B cell (primary cell): ENCODE results near the gene CD209. TPM values are rescaled to one million over a fixed set of nuclear protein-coding genes. Genes with fewer than 3 reads are reported as not detected.

Experiments
- ATAC-seq: fragments of 200-7000 bp; cut with Tn5 transposase; one replicate; pipeline ENCODE4 v1.10.0; 2021; ENCODE audit warnings: low read depth, mild to moderate bottlenecking, moderate number of reproducible peaks, moderate library complexity
- CTCF ChIA-PET: fragments of 350-600 bp; sonication (Branson Sonifier 250); formaldehyde crosslinking; loops from one replicate; lab custom pipeline; 2021; ENCODE audit warnings: antibody characterized with exemption, inconsistent platforms; lab: Charles Lee
- POLR2A ChIA-PET: fragments of 350-600 bp; sonication (Branson Sonifier 250); formaldehyde crosslinking; loops from one replicate; lab custom pipeline; 2021; ENCODE audit warnings: antibody characterized with exemption; lab: Charles Lee
- DNase-seq: peaks from one replicate; pipeline ENCODE4 v3.0.0; 2013
- H2AFZ ChIP-seq: 2 replicates; pipeline ENCODE4 v1.6.1; 2012; ENCODE audit warnings: mild to moderate bottlenecking, low read depth, low read length; ENCODE audit not compliant: insufficient read depth, poor library complexity, severe bottlenecking
- H3K27ac ChIP-seq, 2 donors: 1 replicate in 1 of 2; 2 replicates in 1 of 2; pipeline ENCODE4 v1.5.1; 2012 to 2013; ENCODE audit warnings: low read length in 2 of 2, mild to moderate bottlenecking in 2 of 2, moderate library complexity in 1 of 2
- H3K27me3 ChIP-seq, 4 experiments: fragments of 200-600 bp in 1 of 4; sonication (generic) in 1 of 4; replicated peaks in 1 of 4; 1 replicate in 2 of 4; 2 replicates in 2 of 4; pipeline versions ENCODE4 v1.6.1 to v1.7.0; 2013 to 2016; ENCODE audit warnings: low read length in 3 of 4, mild to moderate bottlenecking in 2 of 4, mixed read lengths in 1 of 4, moderate library complexity in 1 of 4; ENCODE audit not compliant: insufficient read depth in 4 of 4, control insufficient read depth in 3 of 4; ENCODE audit errors: control extremely low read depth in 1 of 4
- H3K36me3 ChIP-seq, 2 experiments: replicated peaks in 1 of 2; 1 replicate in 1 of 2; 2 replicates in 1 of 2; pipeline versions ENCODE4 v1.6.1 to v1.7.1; 2013; ENCODE audit warnings: low read length in 1 of 2; ENCODE audit not compliant: insufficient read depth in 2 of 2, control insufficient read depth in 1 of 2; ENCODE audit errors: control extremely low read depth in 1 of 2, extremely low read depth in 1 of 2
- H3K4me1 ChIP-seq, 2 donors: fragments of 200-600 bp in 1 of 2; sonication (generic) in 1 of 2; 1 replicate in 1 of 2; 2 replicates in 1 of 2; pipeline versions ENCODE4 v1.5.1 to v1.6.1; 2013 to 2017; ENCODE audit warnings: low read length in 2 of 2; ENCODE audit not compliant: control insufficient read depth in 2 of 2, insufficient read depth in 2 of 2
- H3K4me2 ChIP-seq: replicated peaks from 2 replicates; pipeline ENCODE3; 2012; ENCODE audit warnings: mild to moderate bottlenecking, low read depth, low read length; ENCODE audit not compliant: poor library complexity, severe bottlenecking
- H3K4me3 ChIP-seq, 5 experiments: fragments of 200-600 bp in 1 of 5; sonication (generic) in 1 of 5; 1 replicate in 3 of 5; 2 replicates in 2 of 5; pipeline versions ENCODE4 v1.5.1 to v1.7.0; 2011 to 2016; ENCODE audit warnings: low read length in 4 of 5, mild to moderate bottlenecking in 4 of 5, low read depth in 2 of 5, control low read depth in 1 of 5, moderate library complexity in 1 of 5; ENCODE audit not compliant: insufficient read depth in 1 of 5; ENCODE audit errors: control extremely low read depth in 1 of 5, extremely low read depth in 1 of 5
- H3K79me2 ChIP-seq: fragments of 200-600 bp; sonication (generic); one replicate; pipeline ENCODE4 v1.6.0; 2016; ENCODE audit warnings: low read length; ENCODE audit not compliant: control insufficient read depth, insufficient read depth
- H3K9ac ChIP-seq: fragments of 200-600 bp; sonication (generic); 2 replicates; pipeline ENCODE4 v1.6.1; 2017; ENCODE audit warnings: mild to moderate bottlenecking, low read length, moderate library complexity
- H3K9me3 ChIP-seq, 3 donors: one replicate each; pipeline versions ENCODE4 v1.6.1 to v1.7.1; 2013; ENCODE audit warnings: low read length in 2 of 3; ENCODE audit not compliant: control insufficient read depth in 2 of 3, insufficient read depth in 1 of 3; ENCODE audit errors: control extremely low read depth in 1 of 3
- H4K20me1 ChIP-seq: 2 replicates; pipeline ENCODE4 v1.6.0; 2012; ENCODE audit warnings: mild to moderate bottlenecking, low read length; ENCODE audit not compliant: insufficient read depth, control insufficient read depth, poor library complexity, severe bottlenecking
- H3K27ac Mint-ChIP-seq: one replicate; pipeline ENCODE4 v1.8.0; 2021; ENCODE audit warnings: mixed read lengths
- H3K27me3 Mint-ChIP-seq: one replicate; pipeline ENCODE4 v1.8.0; 2021; ENCODE audit warnings: mixed read lengths
- H3K4me1 Mint-ChIP-seq: one replicate; pipeline ENCODE4 v1.8.0; 2021; ENCODE audit warnings: mixed read lengths
- H3K4me3 Mint-ChIP-seq: one replicate; pipeline ENCODE4 v1.8.0; 2021; ENCODE audit warnings: mixed read lengths
- H3K9me3 Mint-ChIP-seq: one replicate; pipeline ENCODE4 v1.8.0; 2022; ENCODE audit warnings: mixed read lengths; ENCODE audit not compliant: insufficient read depth
- EZH2 ChIP-seq: IDR thresholded peaks from 2 replicates; pipeline ENCODE4 v1.6.1; 2012; ENCODE audit warnings: borderline replicate concordance, low read depth, mild to moderate bottlenecking, moderate library complexity, low read length; ENCODE audit not compliant: insufficient read depth, poor library complexity, severe bottlenecking
- whole genome bisulfite sequencing: methylation state at CpG from one replicate; pipeline ENCODE4 v1.1.5; 2013; ENCODE audit warnings: missing lambda C conversion rate; ENCODE audit not compliant: insufficient coverage; 5-methylcytosine and 5-hydroxymethylcytosine counted together
- intact Hi-C: fragments of 100-400 bp; cut with micrococcal nuclease; formaldehyde crosslinking; loops from one replicate; pipeline ENCODE4 v1.10.0; 2022
- polyA plus RNA-seq: library from polyadenylated mRNA; depleted of rRNA; stranded (reverse); fragments of >200 nt; gene quantifications from 2 replicates; pipeline ENCODE4 v1.2.3, GENCODE V29; 2012
- total RNA-seq, 2 donors: library from RNA; stranded (reverse); fragments of 120-200 nt in 1 of 2; gene quantifications; 1 replicate in 1 of 2; 2 replicates in 1 of 2; pipeline versions ENCODE4 v1.2.3 to v1.2.4, GENCODE V29; 2013 to 2022
- TF ChIP-seq, protein P1 (sequence below): fragments of 200-600 bp; IDR thresholded peaks from one replicate; pipeline ENCODE4 v1.8.0; 2022; ENCODE audit warnings: antibody characterized with exemption, mild to moderate bottlenecking

Gene CD209
- total and polyA plus RNA-seq, 2 donors (not counting 1 experiment from before 2014, with no cell fraction given): 0.10 TPM; not detected in 1

DNA sequence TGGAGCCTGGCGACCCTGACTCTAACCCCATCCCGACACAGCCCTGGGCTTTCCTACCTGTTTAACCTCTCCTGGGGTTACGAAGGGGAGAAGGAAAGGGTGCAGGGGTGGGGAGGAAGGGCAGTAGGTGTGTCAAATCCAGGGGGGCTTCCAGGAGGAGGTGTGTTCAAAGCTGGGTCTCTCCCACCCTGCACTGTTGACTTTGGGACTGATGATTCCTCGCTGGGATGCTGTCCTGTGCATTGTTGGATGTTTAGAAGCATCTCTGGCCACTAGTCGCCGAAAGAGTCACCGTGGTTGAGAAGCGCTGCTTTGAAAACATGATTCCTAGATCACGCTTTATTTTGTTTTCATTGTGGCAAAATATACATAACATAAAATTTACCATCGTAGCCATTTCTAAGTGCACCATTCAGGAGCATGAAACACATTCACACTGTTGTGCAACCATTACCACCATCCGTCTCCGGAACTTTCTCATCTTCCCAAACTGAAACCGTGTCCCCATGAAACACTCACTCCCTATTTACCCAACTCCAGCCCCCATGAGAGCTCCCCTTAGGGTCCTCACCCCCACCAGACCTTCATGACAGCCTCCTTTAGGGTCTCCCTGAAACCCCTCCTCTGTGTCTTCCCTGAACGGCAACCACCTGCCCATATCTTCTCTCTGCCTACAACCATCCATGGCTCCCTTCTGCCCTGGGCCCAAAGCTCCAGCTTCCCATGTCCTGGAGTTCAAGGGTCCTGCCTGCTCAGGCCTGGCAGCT is 41.0 kb downstream of the CD209 start:
- H3K9ac ChIP-seq: peak overlapping the region; percentile 38
- ChIA-PET CTCF (interaction anchor here (1.0 to 3.2 kb wide), 6 partner anchors 10 to 93 kb away, joined by 3 to 24 read pairs (median 4); partner anchors contain the start of gene TRAPPC5), POLR2A (interaction anchor here (0.6 to 1.5 kb wide), 6 partner anchors 11 to 97 kb away, joined by 3 to 9 read pairs (median 5); no protein-coding TSS in a partner anchor)
- 82% methylated on average over 7 of the region's 14 CpGs for WGBS
- intact Hi-C loops: loop anchor here (10.0 kb wide), 1 partner anchor 362 kb away; the partner anchor contains the start of gene ARHGEF18
- Mint-ChIP-seq H3K27ac (peak overlapping the region; percentile 100), H3K27me3 (no peaks in the 10 kb centered on the region), H3K9me3 (no peaks in the 10 kb centered on the region), H3K4me3 (peak overlapping the region; percentile 87), H3K4me1 (peaks cover 87% of the 10 kb centered on the region)
- H4K20me1 ChIP-seq: no peaks in the 10 kb centered on the region
- no peak for TF ChIP-seq EZH2
- TF ChIP-seq, protein P1, sequence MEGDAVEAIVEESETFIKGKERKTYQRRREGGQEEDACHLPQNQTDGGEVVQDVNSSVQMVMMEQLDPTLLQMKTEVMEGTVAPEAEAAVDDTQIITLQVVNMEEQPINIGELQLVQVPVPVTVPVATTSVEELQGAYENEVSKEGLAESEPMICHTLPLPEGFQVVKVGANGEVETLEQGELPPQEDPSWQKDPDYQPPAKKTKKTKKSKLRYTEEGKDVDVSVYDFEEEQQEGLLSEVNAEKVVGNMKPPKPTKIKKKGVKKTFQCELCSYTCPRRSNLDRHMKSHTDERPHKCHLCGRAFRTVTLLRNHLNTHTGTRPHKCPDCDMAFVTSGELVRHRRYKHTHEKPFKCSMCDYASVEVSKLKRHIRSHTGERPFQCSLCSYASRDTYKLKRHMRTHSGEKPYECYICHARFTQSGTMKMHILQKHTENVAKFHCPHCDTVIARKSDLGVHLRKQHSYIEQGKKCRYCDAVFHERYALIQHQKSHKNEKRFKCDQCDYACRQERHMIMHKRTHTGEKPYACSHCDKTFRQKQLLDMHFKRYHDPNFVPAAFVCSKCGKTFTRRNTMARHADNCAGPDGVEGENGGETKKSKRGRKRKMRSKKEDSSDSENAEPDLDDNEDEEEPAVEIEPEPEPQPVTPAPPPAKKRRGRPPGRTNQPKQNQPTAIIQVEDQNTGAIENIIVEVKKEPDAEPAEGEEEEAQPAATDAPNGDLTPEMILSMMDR: no peak
- peak overlapping the region; percentile 71 for H3K4me2 ChIP-seq
- ATAC-seq: no peak
- peaks cover 0 to 2% (median 0%) of the 10 kb centered on the region in 3 donors for H3K9me3 ChIP-seq
- no peaks in the 10 kb centered on the region for H3K27me3 ChIP-seq
- H3K27ac ChIP-seq: peak overlapping the region; percentile 95 to 98
- peaks cover 88 to 97% of the 10 kb centered on the region in 2 donors for H3K4me1 ChIP-seq
- H3K36me3 ChIP-seq: no peaks in the 10 kb centered on the region
- peak overlapping the region in 4 of 5 experiments; percentile 12 to 42 (median 18) for H3K4me3 ChIP-seq
- peaks cover 68% of the 10 kb centered on the region for H3K79me2 ChIP-seq
- no peak for DNase-seq
- peak overlapping the region; percentile 39 for H2AFZ ChIP-seq
